ENCODE measurements around the gene VWCE.

DNA sequence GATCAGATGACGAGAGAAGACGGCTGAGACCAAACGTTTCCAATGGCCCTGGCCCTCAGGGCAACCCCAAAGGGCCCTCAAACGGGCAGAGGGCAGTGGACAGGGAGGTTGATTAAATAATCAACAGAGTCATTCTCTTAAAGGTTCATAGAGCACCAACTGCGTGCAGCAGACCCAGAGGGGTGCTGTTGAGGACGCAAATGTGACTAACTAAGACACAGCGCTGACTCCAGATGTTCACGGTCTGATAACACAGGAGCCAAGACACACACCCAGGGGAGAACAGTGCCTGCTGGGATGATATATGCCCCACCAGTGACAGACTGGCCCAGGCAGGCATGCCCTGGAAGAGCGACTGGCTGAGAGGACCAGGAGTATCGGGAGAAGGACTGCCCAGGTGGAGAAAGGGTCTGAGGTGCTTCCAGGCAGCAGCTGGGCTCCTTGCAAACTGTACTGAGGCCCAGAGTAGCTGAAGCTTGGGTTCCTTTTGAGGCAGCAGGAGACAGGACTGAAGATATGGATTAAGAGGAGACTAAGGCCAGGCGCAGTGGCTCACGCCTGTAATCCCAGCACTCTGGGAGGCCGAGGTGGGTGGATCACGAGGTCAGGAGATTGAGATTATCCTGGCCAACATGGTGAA, 7.7 kb downstream of the VWCE start:
- TF ChIP-seq CTCF (conservative IDR thresholded peaks at IDR 0.05; ENCODE audit: low read length) (no peak), EZH2phosphoT487 (IDR thresholded peaks at IDR 0.05; ENCODE audit: borderline replicate concordance, low read depth, low read length) (no peak)

Data from OCI-LY7 (cell line).